ENCODE results near the gene TSPO.
A peak's percentile ranks its signal among the peaks of the same experiment; 100 is the strongest.

The TSPO gene

GRCh38 chr22:43157874-43158546 lies 6.7 kb downstream of the TSPO start:
- Histone ChIP-seq H3K9me3 (ENCODE audit: severe bottlenecking) (no peaks in the 10 kb centered on the region), H3K36me3 (ENCODE audit: low read depth) (peaks cover 40% of the 10 kb centered on the region), H3K4me1 (ENCODE audit: insufficient read depth, poor library complexity, severe bottlenecking) (peaks cover 6% of the 10 kb centered on the region), H3K4me3 (ENCODE audit: severe bottlenecking) (no peak overlapping the region), H3K27me3 (ENCODE audit: insufficient read depth, poor library complexity, severe bottlenecking) (no peaks in the 10 kb centered on the region), H3K27ac (ENCODE audit: poor library complexity, severe bottlenecking) (no peak overlapping the region)
- ATAC-seq (ENCODE audit: low read depth), result no peak
- DNase-seq (ENCODE audit: low spot score), result no peak
- no peak for TF ChIP-seq CTCF (IDR thresholded peaks at IDR 0.05; ENCODE audit: poor library complexity, severe bottlenecking)

- ATAC-seq (ENCODE audit: low read depth) (no peak), DNase-seq (ENCODE audit: low spot score) (no peak)
- Histone ChIP-seq H3K9me3 (ENCODE audit: severe bottlenecking) (no peaks in the 10 kb centered on the region), H3K36me3 (ENCODE audit: low read depth) (peaks cover 38% of the 10 kb centered on the region), H3K27me3 (ENCODE audit: insufficient read depth, poor library complexity, severe bottlenecking) (no peaks in the 10 kb centered on the region), H3K4me3 (ENCODE audit: severe bottlenecking) (no peak overlapping the region), H3K4me1 (ENCODE audit: insufficient read depth, poor library complexity, severe bottlenecking) (peaks cover 3% of the 10 kb centered on the region), H3K27ac (ENCODE audit: poor library complexity, severe bottlenecking) (no peak overlapping the region)
- no peak for TF ChIP-seq CTCF (IDR thresholded peaks at IDR 0.05; ENCODE audit: poor library complexity, severe bottlenecking)
Measured at GRCh38 chr22:43158778-43159483, 7.6 kb downstream of the TSPO start.

- H3K9me3 ChIP-seq (ENCODE audit: severe bottlenecking), result no peaks in the 10 kb centered on the region
- peaks cover 2% of the 10 kb centered on the region for H3K4me1 ChIP-seq (ENCODE audit: insufficient read depth, poor library complexity, severe bottlenecking)
- TF ChIP-seq CTCF (IDR thresholded peaks at IDR 0.05; ENCODE audit: poor library complexity, severe bottlenecking), result peak; percentile 12
- DNase-seq (ENCODE audit: low spot score) (no peak), ATAC-seq (ENCODE audit: low read depth) (no peak)
- peaks cover 37% of the 10 kb centered on the region for H3K36me3 ChIP-seq (ENCODE audit: low read depth)
- H3K27ac ChIP-seq (ENCODE audit: poor library complexity, severe bottlenecking), result no peak overlapping the region
- no peak overlapping the region for H3K4me3 ChIP-seq (ENCODE audit: severe bottlenecking)
- no peaks in the 10 kb centered on the region for H3K27me3 ChIP-seq (ENCODE audit: insufficient read depth, poor library complexity, severe bottlenecking)
Measured at GRCh38 chr22:43159484-43160178, 8.3 kb downstream of the TSPO start.

GRCh38 chr22:43160497-43161126 lies 9.3 kb downstream of the TSPO start:
- Histone ChIP-seq H3K27me3 (ENCODE audit: insufficient read depth, poor library complexity, severe bottlenecking) (no peaks in the 10 kb centered on the region), H3K4me3 (ENCODE audit: severe bottlenecking) (no peak overlapping the region), H3K36me3 (ENCODE audit: low read depth) (peaks cover 37% of the 10 kb centered on the region), H3K4me1 (ENCODE audit: insufficient read depth, poor library complexity, severe bottlenecking) (peaks cover 2% of the 10 kb centered on the region), H3K27ac (ENCODE audit: poor library complexity, severe bottlenecking) (no peak overlapping the region), H3K9me3 (ENCODE audit: severe bottlenecking) (no peaks in the 10 kb centered on the region)
- DNase-seq (ENCODE audit: low spot score) (no peak), ATAC-seq (ENCODE audit: low read depth) (no peak)
- TF ChIP-seq CTCF (IDR thresholded peaks at IDR 0.05; ENCODE audit: poor library complexity, severe bottlenecking), result no peak
